Stimulated activated naive CD4-positive, alpha-beta T cell treated with Interleukin-2 at 50 U/mL for 16 hours (primary cell): Measurements from ENCODE around the gene DOCK8.

ENCODE experiments used
- DNase-seq: peaks from one replicate; lab custom pipeline; 2025; lab: John Stamatoyannopoulos, UW

DOCK8 gene

DNA sequence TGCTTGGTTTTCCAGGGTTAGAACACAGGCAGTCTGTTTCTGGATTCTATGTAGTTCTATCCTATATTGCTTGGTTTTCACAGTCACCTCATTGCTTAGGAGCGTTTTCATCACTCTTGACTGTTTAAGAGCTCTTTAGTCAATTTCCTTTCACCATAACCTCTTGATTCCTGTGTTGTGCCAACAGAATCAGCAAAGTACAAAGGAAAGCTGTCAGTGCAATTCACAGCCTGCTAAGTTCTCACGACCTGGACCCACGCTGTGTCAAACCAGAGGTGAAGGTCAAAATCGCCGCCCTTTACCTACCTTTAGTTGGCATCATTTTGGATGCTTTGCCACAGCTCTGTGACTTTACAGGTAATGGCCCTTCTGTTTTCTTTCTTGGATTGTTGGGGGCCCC is 199.9 kb downstream of the DOCK8 start:
- DNase-seq: no peak

DNA sequence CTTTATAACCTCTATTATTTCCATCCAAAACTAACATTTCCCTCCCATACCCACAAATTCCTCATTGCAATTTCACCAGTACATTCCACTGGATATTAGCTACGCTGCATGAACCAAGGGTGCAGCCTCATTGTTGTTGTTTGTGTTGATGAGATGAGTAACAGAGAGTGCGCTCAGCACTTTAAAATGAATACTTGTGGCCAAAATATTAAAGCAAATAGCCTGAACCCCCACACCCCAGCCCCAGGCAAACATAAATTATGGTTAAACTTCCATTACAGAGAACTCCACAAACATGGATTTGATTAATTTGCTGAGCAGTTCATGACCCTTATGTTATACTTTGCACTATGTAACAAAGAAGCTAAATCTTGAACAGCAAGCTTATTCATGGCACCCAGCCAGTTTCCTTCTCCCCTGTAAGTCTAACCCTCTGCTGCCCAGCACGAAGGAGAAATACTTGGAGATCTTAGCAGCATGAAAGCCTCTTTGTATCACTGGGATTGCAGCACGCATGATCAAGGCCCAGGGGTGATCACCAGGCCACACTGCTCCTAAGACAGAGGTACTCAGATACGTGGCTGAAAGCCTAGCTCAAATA is 205.0 kb downstream of the DOCK8 start:
- no peak for DNase-seq

DNA sequence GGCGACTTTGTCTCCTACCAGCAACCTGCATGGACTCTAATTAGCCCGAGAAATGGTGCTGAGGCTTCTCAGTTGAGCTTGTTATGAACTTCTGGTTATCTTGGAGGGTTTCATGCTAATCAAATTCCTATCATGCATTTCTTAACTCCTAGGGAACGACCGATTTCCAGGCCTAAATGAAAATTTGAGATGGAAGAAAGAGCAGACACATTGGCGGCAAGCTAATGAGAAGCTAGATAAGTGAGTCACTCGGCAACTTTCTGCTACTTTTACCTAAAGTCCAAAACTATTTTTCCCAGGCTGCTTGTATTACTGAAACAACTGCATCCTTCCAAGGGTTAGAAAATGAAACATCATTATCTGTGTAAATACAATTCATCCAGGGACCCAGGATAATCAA is 207.2 kb downstream of the DOCK8 start:
- no peak for DNase-seq

DNA sequence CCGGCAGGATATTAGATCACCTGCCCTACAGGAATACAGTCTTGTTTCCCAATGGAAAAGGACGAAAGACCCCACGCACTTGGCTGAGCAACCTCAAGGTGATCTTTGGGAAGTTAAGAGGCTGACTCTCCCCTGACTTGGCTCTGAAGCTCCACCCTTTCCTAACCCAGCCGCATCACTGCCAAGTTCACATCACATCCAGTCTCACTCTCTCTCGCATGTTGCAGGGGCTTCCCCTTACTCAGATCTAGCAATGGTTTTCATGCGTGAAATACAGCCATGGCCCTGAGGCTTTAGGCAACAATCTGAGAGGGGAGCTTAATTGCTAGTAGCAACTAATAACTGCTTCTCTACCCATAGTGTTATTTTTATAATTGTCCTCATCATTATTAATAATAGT is 211.6 kb downstream of the DOCK8 start:
- DNase-seq: no peak

DNA sequence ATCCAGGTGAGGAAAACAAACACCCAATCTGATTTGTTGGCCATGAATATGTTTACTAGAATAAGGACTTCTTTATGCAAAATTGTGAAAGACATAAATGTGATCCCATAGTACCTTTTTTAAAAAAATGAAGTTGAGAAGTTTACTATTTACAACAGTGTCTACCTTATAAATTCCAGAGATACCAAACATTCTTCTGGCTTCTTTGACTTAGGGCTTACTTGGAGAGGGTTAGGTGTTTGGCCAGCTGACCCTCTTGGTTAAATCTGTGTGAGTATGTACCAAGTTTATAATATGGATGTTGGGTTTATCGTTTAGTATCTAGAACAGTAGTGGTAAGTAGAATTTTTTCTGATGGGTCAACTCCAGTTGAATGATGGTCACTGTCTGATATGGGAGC is 212.3 kb downstream of the DOCK8 start:
- DNase-seq: no peak

DNA sequence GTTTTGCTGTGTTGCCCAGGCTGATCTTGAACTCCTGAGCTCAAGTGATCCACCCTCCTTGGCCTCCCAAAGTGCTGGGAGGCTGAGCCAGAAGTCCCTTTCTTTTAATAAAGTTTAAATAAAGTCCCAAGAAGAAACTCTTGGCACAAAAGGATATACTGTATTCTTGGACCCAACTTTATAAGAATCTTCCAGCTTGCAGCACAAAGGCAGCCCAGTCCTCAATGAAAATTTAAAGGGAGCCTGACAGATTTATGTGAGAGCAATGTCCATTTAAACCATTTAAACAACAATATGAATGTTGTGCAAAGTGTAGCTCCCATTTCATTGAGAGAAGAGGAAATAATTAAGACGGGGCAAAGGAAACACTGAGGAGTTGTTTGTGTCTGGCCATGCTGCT is 217.0 kb downstream of the DOCK8 start:
- DNase-seq: no peak

DNA sequence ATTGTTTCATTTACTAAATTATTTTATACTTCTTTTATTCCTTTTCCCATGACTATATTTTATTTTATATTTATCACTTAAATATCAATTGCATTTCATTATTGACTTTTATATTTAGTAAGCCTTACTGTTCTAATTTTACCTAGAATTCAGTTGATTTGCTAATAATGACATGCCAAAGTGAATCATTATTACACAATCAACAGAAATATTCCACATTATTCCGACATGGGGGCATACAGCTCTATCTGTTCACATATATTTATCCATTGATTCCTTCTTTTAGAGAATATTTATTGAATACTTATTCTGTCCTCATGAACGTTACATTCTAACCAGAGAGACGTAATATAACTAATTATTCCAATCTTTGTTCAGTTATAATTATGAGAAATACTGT is 221.8 kb downstream of the DOCK8 start:
- no peak for DNase-seq

DNA sequence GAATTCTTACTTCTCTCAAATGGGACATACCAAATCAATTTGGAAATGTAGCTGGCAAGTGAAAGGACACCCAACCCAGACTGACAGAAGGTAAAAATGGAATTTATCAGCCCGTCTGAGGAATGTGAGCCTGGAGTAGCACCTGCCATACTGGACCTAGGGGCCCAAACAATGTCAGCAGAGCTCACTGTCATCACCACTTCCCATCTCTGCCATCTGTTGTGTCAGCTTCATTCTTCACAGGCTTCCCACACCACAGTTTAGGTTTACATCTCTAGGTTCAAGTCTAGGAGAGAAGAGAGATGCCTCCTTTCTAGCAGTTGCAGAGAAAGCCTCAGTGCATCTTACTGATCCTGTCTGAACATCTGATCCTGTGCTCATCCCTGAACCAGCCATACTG is 222.4 kb downstream of the DOCK8 start:
- DNase-seq: no peak

DNA sequence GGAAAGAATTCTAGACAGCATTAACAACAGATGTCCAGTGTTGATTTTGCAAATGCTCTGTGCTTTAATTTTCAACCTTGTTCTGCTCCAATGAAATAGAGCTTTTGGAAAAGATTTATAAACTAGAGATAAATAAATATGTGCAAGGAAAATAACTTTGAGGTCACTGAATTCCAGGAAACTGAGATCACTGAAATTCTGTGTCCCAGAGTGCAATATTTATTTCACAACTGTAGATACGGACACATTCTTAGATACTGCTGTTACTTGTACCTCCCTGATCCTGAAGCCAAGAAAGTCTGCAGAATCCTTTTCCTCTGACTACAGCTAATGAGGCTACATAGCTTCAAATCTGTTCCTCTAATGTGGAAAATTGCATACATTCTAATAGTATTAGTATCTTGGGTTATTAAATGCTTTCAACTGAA is 222.9 kb downstream of the DOCK8 start:
- DNase-seq: no peak

DNA sequence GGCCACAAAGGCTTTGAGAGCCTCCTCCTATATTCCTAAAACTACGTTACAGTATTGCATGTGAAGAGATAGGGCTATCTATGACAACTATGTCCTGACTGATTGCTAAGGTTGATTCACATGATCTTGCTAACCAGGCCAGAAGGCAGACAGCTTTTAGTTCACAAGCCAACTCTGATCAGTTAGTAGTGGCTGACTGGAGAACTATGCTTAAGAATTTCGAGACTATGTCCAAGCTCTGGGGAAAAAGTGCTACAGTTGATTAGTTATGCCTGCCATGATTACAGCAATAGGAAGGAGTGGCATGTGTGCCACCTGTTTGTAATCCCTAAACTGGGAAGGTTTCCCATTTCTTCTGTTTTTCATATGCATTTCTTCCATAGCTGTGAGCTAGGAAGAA is 223.4 kb downstream of the DOCK8 start:
- DNase-seq: no peak

DNA sequence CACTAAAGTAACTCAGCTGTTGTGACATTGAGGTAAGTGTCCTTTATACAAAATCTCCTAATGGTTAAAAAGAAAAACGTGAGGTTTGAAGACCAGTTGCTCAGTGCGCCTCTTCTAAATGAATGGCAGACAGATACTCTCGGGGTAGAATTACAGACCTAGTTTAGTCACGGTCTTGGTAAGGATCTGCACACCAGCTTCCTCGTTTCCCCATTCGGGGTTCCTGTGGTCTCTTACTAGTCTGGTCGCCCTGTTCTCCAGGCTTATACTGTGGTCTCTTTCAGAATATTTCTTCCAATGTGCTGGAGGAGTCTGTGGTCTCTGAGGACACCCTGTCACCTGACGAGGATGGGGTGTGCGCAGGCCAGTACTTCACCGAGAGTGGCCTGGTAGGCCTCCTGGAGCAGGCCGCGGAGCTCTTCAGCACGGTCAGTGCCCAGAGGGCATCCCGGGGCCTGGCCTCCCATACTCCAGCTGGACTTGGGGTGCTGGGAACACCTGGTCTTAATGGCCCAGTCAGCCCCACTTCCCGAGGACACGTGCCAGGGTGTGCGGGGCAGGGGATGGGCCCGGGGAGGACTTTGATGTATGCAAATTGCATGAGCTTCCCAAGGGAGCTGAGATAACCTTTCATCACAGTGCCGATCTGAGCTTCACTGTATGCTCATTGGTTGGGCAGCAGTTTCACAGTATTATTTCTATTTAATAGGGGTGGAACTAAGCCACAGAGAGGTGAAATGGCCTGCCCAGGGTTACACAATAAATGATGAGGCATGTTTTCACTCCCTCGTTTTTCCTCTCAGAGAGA is 224.5 kb downstream of the DOCK8 start:
- no peak for DNase-seq

DNA sequence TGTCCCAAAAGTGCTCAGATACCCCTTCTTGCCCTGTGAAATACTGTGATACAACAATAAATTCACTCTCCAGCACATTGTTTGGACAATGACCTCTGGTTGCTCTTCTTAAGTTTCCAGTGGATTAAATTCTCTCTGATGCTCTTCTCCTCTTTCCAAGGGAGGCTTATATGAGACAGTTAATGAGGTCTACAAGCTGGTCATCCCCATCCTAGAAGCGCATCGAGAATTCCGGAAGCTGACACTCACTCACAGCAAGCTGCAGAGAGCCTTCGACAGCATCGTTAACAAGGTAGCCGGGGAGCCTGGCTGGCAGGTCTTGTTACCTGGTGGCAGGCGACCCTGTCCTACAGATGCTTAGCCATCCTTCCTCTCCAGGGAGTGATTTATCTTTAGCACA is 226.5 kb downstream of the DOCK8 start:
- DNase-seq: no peak

DNA sequence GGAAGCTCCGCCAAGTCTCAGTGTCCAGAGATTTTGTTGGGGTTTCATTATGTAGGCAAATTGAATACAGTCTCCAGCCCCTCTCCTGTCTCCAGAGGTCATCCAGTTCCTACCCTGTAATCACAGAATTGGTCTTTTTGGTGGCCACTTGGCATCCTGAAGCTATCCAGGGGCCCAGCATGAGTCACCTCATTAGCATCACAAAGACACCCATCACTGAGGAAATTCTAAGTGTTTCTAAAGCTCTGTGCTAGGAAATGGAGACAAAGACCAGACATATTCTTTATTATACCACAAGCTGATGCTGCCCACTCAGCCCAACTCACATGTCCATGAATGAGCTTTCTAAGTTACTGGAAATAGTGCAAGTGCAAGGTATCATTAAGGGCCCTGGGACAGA is 229.9 kb downstream of the DOCK8 start:
- DNase-seq: no peak

DNA sequence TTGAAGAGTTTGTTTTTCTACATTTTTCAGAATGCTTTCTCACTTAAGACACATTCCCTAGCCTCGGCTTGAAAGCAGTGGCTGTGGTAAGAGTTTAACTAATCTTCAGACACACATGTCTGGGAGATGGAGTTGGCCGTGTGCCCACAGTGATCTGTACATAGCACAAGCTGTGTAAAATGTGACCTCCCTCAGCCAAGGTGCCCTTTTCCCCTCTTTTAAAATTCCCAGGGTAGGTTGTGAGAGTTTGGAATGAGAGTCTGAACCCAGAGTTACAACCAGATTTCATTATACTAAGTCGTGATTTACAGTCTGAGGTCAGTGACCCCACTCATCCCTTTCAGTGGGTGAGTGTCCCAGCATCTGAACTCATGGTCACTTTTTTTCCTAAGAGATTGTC is 230.4 kb downstream of the DOCK8 start:
- DNase-seq: no peak

DNA sequence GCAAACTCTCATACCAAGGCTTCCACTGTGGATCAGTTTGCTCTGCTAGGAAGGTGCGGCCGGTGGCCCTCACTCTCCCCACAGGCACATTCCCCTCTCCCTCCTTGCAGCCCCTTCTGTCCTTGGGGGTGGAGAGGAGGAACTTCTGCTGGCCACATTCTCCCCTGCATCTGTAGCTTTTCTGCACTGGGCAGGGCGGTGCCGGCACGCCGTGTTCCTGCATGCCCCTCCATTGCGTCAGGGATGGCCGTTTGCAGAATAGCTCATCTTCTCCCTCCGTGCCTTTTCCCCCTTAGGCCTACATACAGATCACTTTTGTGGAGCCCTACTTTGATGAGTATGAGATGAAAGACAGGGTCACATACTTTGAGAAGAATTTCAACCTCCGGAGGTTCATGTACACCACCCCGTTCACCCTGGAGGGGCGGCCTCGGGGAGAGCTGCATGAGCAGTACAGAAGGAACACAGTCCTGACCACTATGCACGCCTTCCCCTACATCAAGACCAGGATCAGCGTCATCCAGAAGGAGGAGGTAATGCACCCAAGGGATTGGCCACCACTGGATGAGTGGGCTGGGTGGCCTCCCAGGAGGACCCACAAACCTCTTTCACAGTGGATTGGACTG is 231.5 kb downstream of the DOCK8 start:
- DNase-seq: no peak

DNA sequence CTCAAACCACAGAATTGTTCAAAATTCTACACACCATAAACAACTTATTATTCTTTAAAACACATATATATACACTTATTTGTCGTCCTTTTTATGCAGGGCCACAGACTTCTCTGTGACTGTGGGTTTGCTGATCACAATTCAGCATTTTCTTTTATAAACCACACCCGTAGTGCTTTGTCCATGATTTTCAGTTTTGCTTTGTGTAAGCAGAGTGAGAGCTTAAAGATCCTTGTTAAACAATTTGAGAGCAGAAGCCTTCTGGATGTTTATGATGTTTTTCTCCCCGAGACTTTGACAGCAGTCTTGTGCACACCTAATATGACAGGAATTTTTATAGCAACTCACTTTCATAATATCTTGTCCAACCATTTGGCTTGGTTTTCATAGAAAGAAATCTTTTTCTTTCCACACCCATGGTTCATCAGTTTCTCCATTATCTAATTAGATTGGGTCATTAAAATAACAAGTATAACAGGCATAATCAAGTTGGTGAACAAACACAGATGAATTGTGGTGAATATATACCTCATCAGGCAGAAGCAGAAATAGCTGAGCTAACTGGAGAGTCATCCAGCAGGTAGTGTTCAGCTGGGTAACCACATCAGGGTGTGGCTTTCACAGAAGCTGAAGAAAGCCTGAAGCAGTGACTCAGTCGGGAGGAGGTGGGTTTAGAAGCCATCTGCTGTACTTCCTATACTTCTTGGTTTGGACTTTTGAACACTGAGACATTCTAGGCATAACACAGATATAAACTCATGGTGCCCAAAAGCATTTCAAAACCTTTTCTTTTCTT is 232.8 kb downstream of the DOCK8 start:
- DNase-seq: peak; percentile 56

DNA sequence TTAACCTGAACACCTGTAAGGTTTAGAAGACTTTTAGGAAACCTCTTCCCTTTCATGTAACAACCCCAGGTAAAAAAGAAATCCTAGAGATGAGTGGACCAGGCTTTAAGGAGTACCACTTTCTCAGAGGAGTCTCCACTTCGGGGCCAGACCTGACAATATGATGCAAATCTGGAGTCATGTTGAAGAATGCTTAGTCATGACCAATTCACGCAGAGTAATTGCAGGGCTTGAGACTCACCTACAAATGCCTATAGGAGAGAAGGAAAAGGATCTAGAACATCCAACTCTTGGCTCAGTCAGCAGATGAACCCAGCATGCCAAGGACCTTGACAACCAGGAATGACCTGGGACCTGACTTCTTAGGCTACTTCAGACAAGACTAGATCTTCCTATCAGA is 235.4 kb downstream of the DOCK8 start:
- DNase-seq: no peak

DNA sequence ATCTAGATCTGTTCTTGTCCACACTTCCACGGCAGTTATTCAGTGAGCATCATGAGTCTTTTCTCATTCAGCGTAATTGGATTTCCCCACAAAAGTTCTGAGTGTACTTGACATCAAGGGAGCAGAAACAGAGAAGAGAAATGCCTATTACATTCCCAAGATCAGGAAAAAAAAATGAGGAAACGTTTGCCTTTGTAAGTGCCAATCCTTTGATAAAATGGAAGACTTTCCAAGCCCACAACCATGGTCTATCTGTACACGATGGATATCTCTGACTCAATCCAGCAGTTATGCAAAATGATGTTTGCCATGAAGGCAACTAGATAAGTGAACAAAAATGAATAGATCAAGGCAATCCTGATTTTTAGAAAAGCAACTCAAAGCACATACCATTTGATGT is 235.9 kb downstream of the DOCK8 start:
- no peak for DNase-seq

DNA sequence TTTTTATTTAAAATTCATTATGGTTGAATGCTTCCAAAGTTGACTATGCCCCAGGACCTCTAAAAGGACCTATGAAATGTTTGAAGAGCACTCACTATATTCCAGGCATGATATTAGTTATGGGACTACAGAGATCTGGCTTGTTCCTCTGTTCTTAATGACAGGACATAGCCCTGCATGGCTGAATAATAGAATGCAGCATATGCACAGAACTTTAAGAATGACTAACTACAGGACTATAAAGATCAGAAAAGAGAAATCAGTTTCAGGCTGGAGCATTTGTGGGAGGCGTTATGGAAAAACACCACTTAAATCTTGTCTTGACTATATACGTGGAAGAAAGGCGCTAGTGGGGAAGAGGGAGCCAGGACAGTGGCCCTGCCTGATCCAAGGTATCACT is 239.2 kb downstream of the DOCK8 start:
- DNase-seq: no peak

DNA sequence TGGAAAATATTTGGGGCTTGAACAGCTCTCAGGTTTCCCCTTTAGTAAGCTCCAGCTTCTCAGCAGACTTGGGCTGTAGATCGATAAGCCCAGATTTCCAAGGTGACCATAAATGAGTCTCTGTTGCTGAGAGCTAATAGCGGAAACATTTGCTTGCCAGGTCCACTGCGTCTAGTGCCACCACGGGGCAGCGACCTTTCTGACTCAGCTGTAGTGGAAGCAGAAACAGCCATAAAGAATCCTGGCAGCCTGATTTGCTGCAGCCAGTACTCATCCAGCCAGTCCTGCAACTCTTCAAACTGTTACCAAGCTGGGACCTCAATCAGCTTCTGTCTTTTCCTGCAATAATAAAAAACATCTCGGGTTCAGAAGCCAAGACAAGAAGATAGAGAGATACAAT is 241.7 kb downstream of the DOCK8 start:
- DNase-seq: no peak

DNA sequence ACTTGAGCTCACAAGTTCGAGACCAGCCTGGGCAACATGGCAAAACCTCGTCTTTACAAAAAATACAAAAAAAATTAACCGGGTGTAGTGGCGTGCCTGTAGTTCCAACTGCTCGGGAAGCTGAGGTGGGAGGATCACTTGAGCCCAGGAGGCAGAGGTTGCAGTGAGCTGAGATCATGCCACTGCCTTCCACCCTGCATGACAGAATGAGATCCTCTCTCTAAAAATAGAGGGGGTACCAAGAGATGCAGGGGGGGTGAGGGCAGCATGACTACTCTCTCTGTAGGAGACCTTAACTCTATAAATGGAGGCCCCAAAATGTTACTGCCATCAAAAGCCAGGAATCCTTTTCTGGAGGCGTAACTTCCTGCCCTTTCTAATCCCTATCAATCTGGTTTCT is 243.9 kb downstream of the DOCK8 start:
- no peak for DNase-seq
